Epithelial cell of proximal tubule (primary cell): ENCODE results near the gene NR6A1. TPM values are rescaled to one million over a fixed set of nuclear protein-coding genes. Genes with fewer than 3 reads are reported as not detected.

Experiments
- DNase-seq: peaks from one replicate; pipeline ENCODE4 v3.0.0-alpha.2; 2011; ENCODE audit warnings: low read depth
- H3K4me3 ChIP-seq: 2 replicates; pipeline ENCODE4 v1.5.1; 2011; ENCODE audit warnings: low read depth, mild to moderate bottlenecking, low read length
- total RNA-seq: library from RNA; depleted of rRNA; stranded (reverse); fragments of >200 nt; gene quantifications from 2 replicates; pipeline ENCODE4 v1.2.3, GENCODE V29; 2015
- TF ChIP-seq, protein P1 (sequence below): conservative IDR thresholded peaks from 2 replicates; pipeline ENCODE4 v1.5.1; 2012; ENCODE audit warnings: low read depth, mild to moderate bottlenecking, low read length

NR6A1 gene
- total RNA-seq, 1 donor from 2014 or later: 2.0 TPM

DNA sequence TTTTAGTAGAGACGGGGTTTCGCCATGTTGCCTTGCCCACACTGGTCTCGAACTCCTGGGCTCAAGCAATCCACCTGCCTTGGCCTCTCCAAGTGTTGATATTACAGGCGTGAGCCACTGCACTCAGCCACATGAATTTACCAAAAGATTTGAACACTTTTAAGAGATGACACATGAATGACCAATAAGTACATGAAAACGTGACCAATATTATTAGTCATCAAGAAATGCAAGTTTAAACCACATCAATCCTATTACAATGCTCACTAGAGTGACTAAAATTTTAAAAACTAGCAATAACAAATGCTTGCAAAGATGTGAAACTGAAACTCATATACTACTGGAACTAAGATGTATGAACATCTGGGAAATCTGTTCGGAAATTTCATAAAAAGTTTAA, 54.3 kb downstream of the NR6A1 start:
- no peak for DNase-seq
- TF ChIP-seq, protein P1, sequence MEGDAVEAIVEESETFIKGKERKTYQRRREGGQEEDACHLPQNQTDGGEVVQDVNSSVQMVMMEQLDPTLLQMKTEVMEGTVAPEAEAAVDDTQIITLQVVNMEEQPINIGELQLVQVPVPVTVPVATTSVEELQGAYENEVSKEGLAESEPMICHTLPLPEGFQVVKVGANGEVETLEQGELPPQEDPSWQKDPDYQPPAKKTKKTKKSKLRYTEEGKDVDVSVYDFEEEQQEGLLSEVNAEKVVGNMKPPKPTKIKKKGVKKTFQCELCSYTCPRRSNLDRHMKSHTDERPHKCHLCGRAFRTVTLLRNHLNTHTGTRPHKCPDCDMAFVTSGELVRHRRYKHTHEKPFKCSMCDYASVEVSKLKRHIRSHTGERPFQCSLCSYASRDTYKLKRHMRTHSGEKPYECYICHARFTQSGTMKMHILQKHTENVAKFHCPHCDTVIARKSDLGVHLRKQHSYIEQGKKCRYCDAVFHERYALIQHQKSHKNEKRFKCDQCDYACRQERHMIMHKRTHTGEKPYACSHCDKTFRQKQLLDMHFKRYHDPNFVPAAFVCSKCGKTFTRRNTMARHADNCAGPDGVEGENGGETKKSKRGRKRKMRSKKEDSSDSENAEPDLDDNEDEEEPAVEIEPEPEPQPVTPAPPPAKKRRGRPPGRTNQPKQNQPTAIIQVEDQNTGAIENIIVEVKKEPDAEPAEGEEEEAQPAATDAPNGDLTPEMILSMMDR: no peak
- H3K4me3 ChIP-seq: no peak overlapping the region

- no peak for DNase-seq
- TF ChIP-seq, protein P1: no peak
- H3K4me3 ChIP-seq: no peak overlapping the region
Observed at GRCh38 chr9:124710766-124711165, 60.3 kb downstream of the NR6A1 start.

- TF ChIP-seq, protein P1: no peak
Observed at GRCh38 chr9:124709292-124709690, 61.8 kb downstream of the NR6A1 start.

GRCh38 chr9:124708633-124709291, 62.3 kb downstream of the NR6A1 start:
- H3K4me3 ChIP-seq: no peak overlapping the region
- DNase-seq: no peak
- TF ChIP-seq, protein P1: no peak

More at GRCh38 chr9:124709292-124709690, 61.8 kb downstream of the NR6A1 start:
- DNase-seq: no peak
- no peak overlapping the region for H3K4me3 ChIP-seq

DNA sequence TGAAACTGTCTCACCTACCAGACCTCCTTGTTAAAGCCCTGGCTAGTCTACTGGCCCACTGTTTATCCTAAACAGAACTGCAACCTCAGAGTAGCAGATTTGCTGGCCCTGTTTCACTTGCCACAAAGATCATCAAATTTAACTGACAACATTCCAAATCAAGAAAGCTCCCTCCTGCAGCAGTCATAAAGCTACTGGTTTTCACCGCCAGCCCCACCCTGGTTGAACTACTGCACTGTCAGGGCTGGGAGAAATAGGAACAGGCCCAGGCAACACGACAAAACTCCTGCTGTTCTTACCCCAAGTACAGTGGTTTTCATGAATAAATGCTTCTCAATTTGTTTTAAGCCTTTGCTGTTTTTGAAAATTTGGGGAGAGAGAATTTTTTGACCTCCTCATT, 63.0 kb downstream of the NR6A1 start:
- TF ChIP-seq, protein P1: no peak
- no peak for DNase-seq
- no peak overlapping the region for H3K4me3 ChIP-seq

GRCh38 chr9:124707666-124708065, 63.4 kb downstream of the NR6A1 start:
- DNase-seq: no peak
- H3K4me3 ChIP-seq: no peak overlapping the region

More at GRCh38 chr9:124707666-124708065, 63.4 kb downstream of the NR6A1 start:
- TF ChIP-seq, protein P1: no peak
